ENCODE data around the gene CYYR1. TPM values are rescaled to one million over a fixed set of nuclear protein-coding genes. Genes with fewer than 3 reads are reported as not detected.

CYYR1 gene
- total RNA-seq, 1 experiment from 2014 or later: not detected

GRCh38 chr21:26487981-26488480, 85.1 kb downstream of the CYYR1 start:
- no TSS peak for BruUV-seq (replicated peaks)
- Mint-ChIP-seq H3K4me1 (ENCODE audit: low read depth, unreplicated experiment) (no peaks in the 10 kb centered on the region), H3K27me3 (ENCODE audit: insufficient read depth, unreplicated experiment) (no peaks in the 10 kb centered on the region), H3K27ac (ENCODE audit: unreplicated experiment) (no peak overlapping the region), H3K36me3 (ENCODE audit: insufficient read depth, unreplicated experiment) (no peaks in the 10 kb centered on the region), H3K4me3 (ENCODE audit: unreplicated experiment) (no peak overlapping the region), H3K9me3 (ENCODE audit: unreplicated experiment) (no peaks in the 10 kb centered on the region)
- H3K9me3 ChIP-seq: no peaks in the 10 kb centered on the region
- H3K4me3 ChIP-seq (ENCODE audit: low read depth, low read length): no peak overlapping the region
- intact Hi-C loops (cut with micrococcal nuclease; ENCODE audit: unreplicated experiment): no loop called here
- no peak for TF ChIP-seq CTCF (IDR thresholded peaks at IDR 0.05; ENCODE audit: insufficient read depth in 1 of 2, low read depth in 1 of 2, low read length in 1 of 2, severe bottlenecking in 1 of 2, unreplicated experiment in 1 of 2)
- no peaks in the 10 kb centered on the region for H3K4me1 ChIP-seq
- H3K36me3 ChIP-seq (ENCODE audit: control insufficient read depth, insufficient read depth, low read length): no peaks in the 10 kb centered on the region
- ChIA-PET POLR2A (no interaction called here), CTCF (no interaction called here)
- no peak for DNase-seq
- no peaks in the 10 kb centered on the region for H3K27me3 ChIP-seq (replicated peaks; ENCODE audit: control insufficient read depth, insufficient read depth, low read length)

- Histone ChIP-seq H3K36me3 (ENCODE audit: control insufficient read depth, insufficient read depth, low read length) (no peaks in the 10 kb centered on the region), H3K4me1 (no peaks in the 10 kb centered on the region), H3K9me3 (no peaks in the 10 kb centered on the region), H3K27me3 (replicated peaks; ENCODE audit: control insufficient read depth, insufficient read depth, low read length) (no peaks in the 10 kb centered on the region), H3K4me3 (ENCODE audit: low read depth, low read length) (no peak overlapping the region)
- Mint-ChIP-seq H3K27ac (ENCODE audit: unreplicated experiment) (no peak overlapping the region), H3K4me1 (ENCODE audit: low read depth, unreplicated experiment) (no peaks in the 10 kb centered on the region), H3K27me3 (ENCODE audit: insufficient read depth, unreplicated experiment) (peaks cover 5% of the 10 kb centered on the region), H3K36me3 (ENCODE audit: insufficient read depth, unreplicated experiment) (no peaks in the 10 kb centered on the region), H3K4me3 (ENCODE audit: unreplicated experiment) (no peak overlapping the region), H3K9me3 (ENCODE audit: unreplicated experiment) (no peaks in the 10 kb centered on the region)
- DNase-seq: no peak
- intact Hi-C loops (cut with micrococcal nuclease; ENCODE audit: unreplicated experiment): no loop called here
- ChIA-PET CTCF (no interaction called here), POLR2A (no interaction called here)
- BruUV-seq (replicated peaks): no TSS peak
- TF ChIP-seq CTCF (IDR thresholded peaks at IDR 0.05; ENCODE audit: insufficient read depth in 1 of 2, low read depth in 1 of 2, low read length in 1 of 2, severe bottlenecking in 1 of 2, unreplicated experiment in 1 of 2): no peak
Measured at GRCh38 chr21:26473471-26473870, 99.6 kb downstream of the CYYR1 start.

GRCh38 chr21:26471099-26471471, 102.0 kb downstream of the CYYR1 start:
- CTCF ChIA-PET: no interaction called here
- H3K36me3 Mint-ChIP-seq (ENCODE audit: insufficient read depth, unreplicated experiment): no peaks in the 10 kb centered on the region
- intact Hi-C loops (cut with micrococcal nuclease; ENCODE audit: unreplicated experiment): no loop called here
- peaks cover 10% of the 10 kb centered on the region for H3K27me3 Mint-ChIP-seq (ENCODE audit: insufficient read depth, unreplicated experiment)
- H3K27ac Mint-ChIP-seq (ENCODE audit: unreplicated experiment): no peak overlapping the region
- H3K4me1 ChIP-seq: no peaks in the 10 kb centered on the region
- H3K9me3 Mint-ChIP-seq (ENCODE audit: unreplicated experiment): no peaks in the 10 kb centered on the region
- DNase-seq: no peak
- no peak for TF ChIP-seq CTCF (IDR thresholded peaks at IDR 0.05; ENCODE audit: insufficient read depth in 1 of 2, low read depth in 1 of 2, low read length in 1 of 2, severe bottlenecking in 1 of 2, unreplicated experiment in 1 of 2)
- H3K4me1 Mint-ChIP-seq (ENCODE audit: low read depth, unreplicated experiment): no peaks in the 10 kb centered on the region
- H3K4me3 Mint-ChIP-seq (ENCODE audit: unreplicated experiment): no peak overlapping the region
- no peaks in the 10 kb centered on the region for H3K9me3 ChIP-seq
- H3K4me3 ChIP-seq (ENCODE audit: low read depth, low read length): no peak overlapping the region
- BruUV-seq (replicated peaks): no TSS peak
- H3K36me3 ChIP-seq (ENCODE audit: control insufficient read depth, insufficient read depth, low read length): no peaks in the 10 kb centered on the region
- POLR2A ChIA-PET: no interaction called here
- no peaks in the 10 kb centered on the region for H3K27me3 ChIP-seq (replicated peaks; ENCODE audit: control insufficient read depth, insufficient read depth, low read length)
